ENCODE measurements around the gene SMYD3.

The SMYD3 gene

GRCh38 chr1:245772739-245773138, 734.3 kb downstream of the SMYD3 start:
- H3K9ac ChIP-seq (ENCODE audit: low read length), result no peak overlapping the region
- no peak overlapping the region for H3K4me2 ChIP-seq (ENCODE audit: low read depth, low read length, poor library complexity, severe bottlenecking)
- H3K27me3 ChIP-seq (ENCODE audit: low read length), result no peaks in the 10 kb centered on the region
- no peak overlapping the region for H3K4me3 ChIP-seq (ENCODE audit: insufficient read depth, low read length, poor library complexity, severe bottlenecking)
- no peaks in the 10 kb centered on the region for H3K79me2 ChIP-seq (ENCODE audit: insufficient read depth, low read length)
- no peaks in the 10 kb centered on the region for H3K36me3 ChIP-seq (ENCODE audit: low read length)
- H2AFZ ChIP-seq (ENCODE audit: low read depth, low read length, severe bottlenecking), result no peak overlapping the region
- no peaks in the 10 kb centered on the region for H3K9me3 ChIP-seq (ENCODE audit: insufficient read depth, low read length)
- TF ChIP-seq EZH2phosphoT487 (conservative IDR thresholded peaks at IDR 0.05; ENCODE audit: low read length), result no peak
- TF ChIP-seq CTCF (IDR thresholded peaks at IDR 0.05; ENCODE audit: insufficient read depth, low read length, poor library complexity, severe bottlenecking), result no peak
- H3K27ac ChIP-seq (ENCODE audit: low read depth, low read length), result no peak overlapping the region
- no peaks in the 10 kb centered on the region for H3F3A ChIP-seq (ENCODE audit: insufficient read depth)
- H3K9me2 ChIP-seq (replicated peaks; ENCODE audit: insufficient read depth, low read length), result no peaks in the 10 kb centered on the region
- no peaks in the 10 kb centered on the region for H4K20me1 ChIP-seq (ENCODE audit: low read depth, low read length)

GRCh38 chr1:245772325-245772724, 734.8 kb downstream of the SMYD3 start:
- TF ChIP-seq CTCF (IDR thresholded peaks at IDR 0.05; ENCODE audit: insufficient read depth, low read length, poor library complexity, severe bottlenecking) (no peak), EZH2phosphoT487 (conservative IDR thresholded peaks at IDR 0.05; ENCODE audit: low read length) (no peak)
- H3K9ac ChIP-seq (ENCODE audit: low read length), result no peak overlapping the region
- no peak overlapping the region for H3K4me2 ChIP-seq (ENCODE audit: low read depth, low read length, poor library complexity, severe bottlenecking)

GRCh38 chr1:245771511-245772281, 735.4 kb downstream of the SMYD3 start:
- H3K9me2 ChIP-seq (replicated peaks; ENCODE audit: insufficient read depth, low read length), result no peaks in the 10 kb centered on the region
- TF ChIP-seq CTCF (IDR thresholded peaks at IDR 0.05; ENCODE audit: insufficient read depth, low read length, poor library complexity, severe bottlenecking) (no peak), EZH2phosphoT487 (conservative IDR thresholded peaks at IDR 0.05; ENCODE audit: low read length) (no peak)
- no peaks in the 10 kb centered on the region for H4K20me1 ChIP-seq (ENCODE audit: low read depth, low read length)
- no peak overlapping the region for H2AFZ ChIP-seq (ENCODE audit: low read depth, low read length, severe bottlenecking)
- no peak overlapping the region for H3K9ac ChIP-seq (ENCODE audit: low read length)
- no peaks in the 10 kb centered on the region for H3K27me3 ChIP-seq (ENCODE audit: low read length)
- no peaks in the 10 kb centered on the region for H3K36me3 ChIP-seq (ENCODE audit: low read length)
- no peak overlapping the region for H3K4me3 ChIP-seq (ENCODE audit: insufficient read depth, low read length, poor library complexity, severe bottlenecking)
- H3K79me2 ChIP-seq (ENCODE audit: insufficient read depth, low read length), result no peaks in the 10 kb centered on the region
- no peaks in the 10 kb centered on the region for H3K9me3 ChIP-seq (ENCODE audit: insufficient read depth, low read length)
- H3F3A ChIP-seq (ENCODE audit: insufficient read depth), result no peaks in the 10 kb centered on the region
- no peak overlapping the region for H3K4me2 ChIP-seq (ENCODE audit: low read depth, low read length, poor library complexity, severe bottlenecking)
- H3K27ac ChIP-seq (ENCODE audit: low read depth, low read length), result no peak overlapping the region

More at GRCh38 chr1:245772325-245772724, 734.8 kb downstream of the SMYD3 start:
- Histone ChIP-seq H3K4me3 (ENCODE audit: insufficient read depth, low read length, poor library complexity, severe bottlenecking) (no peak overlapping the region), H3K27me3 (ENCODE audit: low read length) (no peaks in the 10 kb centered on the region), H4K20me1 (ENCODE audit: low read depth, low read length) (no peaks in the 10 kb centered on the region), H3K27ac (ENCODE audit: low read depth, low read length) (no peak overlapping the region), H3K79me2 (ENCODE audit: insufficient read depth, low read length) (no peaks in the 10 kb centered on the region), H3K9me3 (ENCODE audit: insufficient read depth, low read length) (no peaks in the 10 kb centered on the region), H3F3A (ENCODE audit: insufficient read depth) (no peaks in the 10 kb centered on the region), H2AFZ (ENCODE audit: low read depth, low read length, severe bottlenecking) (no peak overlapping the region), H3K9me2 (replicated peaks; ENCODE audit: insufficient read depth, low read length) (no peaks in the 10 kb centered on the region), H3K36me3 (ENCODE audit: low read length) (no peaks in the 10 kb centered on the region)
